ENCODE data around the gene DENND5A.
A peak's percentile ranks its signal among the peaks of the same experiment; 100 is the strongest.
"Not testable (repeated sequence)": the region's sequence is repeated elsewhere in the genome, so short reads cannot be mapped to it uniquely, and the experiment has no call there.

The DENND5A gene

GRCh38 chr11:9219115-9219514 lies 46.0 kb downstream of the DENND5A start:
- Mint-ChIP-seq H3K27me3 (no peaks in the 10 kb centered on the region), H3K36me3 (ENCODE audit: insufficient read depth) (peaks cover 2% of the 10 kb centered on the region), H3K4me3 (no peak overlapping the region), H3K9me3 (no peaks in the 10 kb centered on the region), H3K4me1 (ENCODE audit: low read depth in 2 of 2) (no peaks in the 10 kb centered on the region), H3K27ac (no peak overlapping the region)
- no peak for DNase-seq
- no peak for ATAC-seq (replicated peaks)

- no peaks in the 10 kb centered on the region for H3K36me3 Mint-ChIP-seq (ENCODE audit: insufficient read depth)
- no peak overlapping the region for H3K4me3 Mint-ChIP-seq
- no peak for ATAC-seq (replicated peaks)
- DNase-seq = no peak
- no peaks in the 10 kb centered on the region for H3K27me3 Mint-ChIP-seq
- peaks cover 0 to 4% of the 10 kb centered on the region in 2 donors for H3K4me1 Mint-ChIP-seq (ENCODE audit: low read depth in 2 of 2)
- H3K9me3 Mint-ChIP-seq = no peaks in the 10 kb centered on the region
- peak overlapping the region in 1 of 2 donors; percentile 15 for H3K27ac Mint-ChIP-seq
Measured at GRCh38 chr11:9214765-9215164, 50.4 kb downstream of the DENND5A start.

DNA sequence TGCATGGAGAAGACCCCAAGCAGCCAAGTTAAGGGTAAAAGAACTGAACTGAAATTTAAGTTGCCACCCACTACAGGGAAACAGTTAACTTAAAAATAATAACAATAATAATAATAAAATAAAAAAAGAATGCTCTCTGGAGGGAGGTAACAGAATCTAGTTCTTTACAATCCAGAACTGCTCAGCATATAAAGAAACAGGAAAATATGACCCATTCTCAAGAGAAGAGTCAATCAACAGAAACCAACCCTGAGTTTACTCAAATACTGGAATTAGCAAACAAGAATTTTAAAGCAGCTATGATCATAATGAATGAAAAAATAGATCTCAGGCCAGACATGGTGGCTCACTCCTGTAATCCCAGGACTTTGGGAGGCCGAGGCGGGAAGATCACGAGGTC lies 53.8 kb downstream of the DENND5A start:
- ATAC-seq (replicated peaks) = no peak
- no peak overlapping the region for H3K4me3 Mint-ChIP-seq

GRCh38 chr11:9210922-9211320 lies 54.2 kb downstream of the DENND5A start:
- Mint-ChIP-seq H3K27me3 (no peaks in the 10 kb centered on the region), H3K36me3 (ENCODE audit: insufficient read depth) (no peaks in the 10 kb centered on the region), H3K9me3 (no peaks in the 10 kb centered on the region), H3K27ac (no peak overlapping the region), H3K4me3 (no peak overlapping the region), H3K4me1 (ENCODE audit: low read depth in 2 of 2) (peaks cover 8 to 11% of the 10 kb centered on the region in 2 donors)
- ATAC-seq (replicated peaks) (no peak), DNase-seq (no peak)

More for the DNA sequence above, 53.8 kb downstream of the DENND5A start:
- DNase-seq = no peak
- no peaks in the 10 kb centered on the region for H3K36me3 Mint-ChIP-seq (ENCODE audit: insufficient read depth)
- no peak overlapping the region for H3K27ac Mint-ChIP-seq
- peaks cover 8 to 11% of the 10 kb centered on the region in 2 donors for H3K4me1 Mint-ChIP-seq (ENCODE audit: low read depth in 2 of 2)
- no peaks in the 10 kb centered on the region for H3K9me3 Mint-ChIP-seq
- H3K27me3 Mint-ChIP-seq = no peaks in the 10 kb centered on the region

GRCh38 chr11:9210224-9210921 lies 54.8 kb downstream of the DENND5A start:
- no peak for ATAC-seq (replicated peaks)
- H3K36me3 Mint-ChIP-seq (ENCODE audit: insufficient read depth) = no peaks in the 10 kb centered on the region
- no peaks in the 10 kb centered on the region for H3K27me3 Mint-ChIP-seq
- peaks cover 8 to 11% of the 10 kb centered on the region in 2 donors for H3K4me1 Mint-ChIP-seq (ENCODE audit: low read depth in 2 of 2)
- no peaks in the 10 kb centered on the region for H3K9me3 Mint-ChIP-seq
- no peak overlapping the region for H3K4me3 Mint-ChIP-seq
- no peak for DNase-seq
- H3K27ac Mint-ChIP-seq = no peak overlapping the region

DNA sequence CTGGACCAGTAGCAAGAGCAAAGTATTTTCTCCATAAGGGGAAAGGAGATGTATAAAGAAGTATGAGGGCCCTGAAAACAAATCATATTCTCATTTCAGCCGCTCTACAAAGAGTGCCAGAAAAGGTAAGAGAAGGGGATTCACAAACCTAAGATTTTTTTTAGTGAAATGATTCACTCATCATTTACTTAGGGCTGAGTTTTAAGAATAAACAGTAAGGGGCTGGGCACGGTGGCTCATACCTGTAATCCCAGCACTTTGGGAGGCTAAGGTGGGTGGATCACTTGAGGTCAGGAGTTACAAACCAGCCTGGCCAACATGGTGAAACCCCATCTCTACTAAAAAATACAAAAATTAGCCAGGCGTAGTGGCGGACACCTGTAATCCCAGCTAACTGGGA lies 55.5 kb downstream of the DENND5A start:
- not testable (repeated sequence) for H3K9me3 Mint-ChIP-seq; ATAC-seq (replicated peaks); DNase-seq; H3K4me3 Mint-ChIP-seq; H3K27me3 Mint-ChIP-seq; H3K36me3 Mint-ChIP-seq (ENCODE audit: insufficient read depth)
- Mint-ChIP-seq H3K27ac (peak overlapping the region; percentile 15 to 23), H3K4me1 (ENCODE audit: low read depth in 2 of 2) (peaks cover 8 to 11% of the 10 kb centered on the region in 2 donors)

DNA sequence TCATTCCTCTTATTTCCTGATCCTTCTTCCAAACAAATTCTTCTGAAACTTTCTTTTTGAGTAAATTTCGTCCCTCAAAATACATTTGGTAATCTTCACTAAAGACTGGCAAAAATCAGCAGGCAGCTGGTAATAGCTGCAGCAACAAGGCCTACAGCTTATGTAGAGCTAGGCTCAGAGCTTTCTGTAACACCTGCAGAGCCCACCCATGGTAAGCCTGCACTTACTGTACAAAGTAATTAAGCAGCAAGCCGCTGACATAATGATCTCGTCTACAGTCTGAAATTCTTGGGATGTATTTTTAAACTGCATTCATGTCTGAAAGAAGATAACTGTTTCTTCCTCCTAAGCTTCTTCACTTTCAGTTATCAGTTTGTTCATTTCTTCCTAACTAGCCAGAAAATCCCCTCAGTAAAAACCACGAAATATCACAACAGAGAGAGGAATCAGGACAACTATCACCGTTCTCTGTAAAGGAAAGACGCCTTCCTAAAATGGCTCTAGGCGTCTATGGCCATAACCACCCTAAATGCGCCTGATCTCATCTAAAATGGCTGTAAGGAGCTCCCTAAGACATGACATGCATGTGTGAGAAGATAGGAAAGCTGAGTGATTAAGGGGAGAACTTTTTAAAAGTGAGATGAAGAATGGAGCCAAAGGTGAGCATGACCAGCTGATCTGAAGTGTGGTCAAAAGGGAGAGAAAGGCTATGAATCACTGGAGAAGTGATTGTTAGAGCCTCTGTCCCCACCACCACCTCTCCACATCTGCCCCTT lies 56.2 kb downstream of the DENND5A start:
- Mint-ChIP-seq H3K27me3 (no peaks in the 10 kb centered on the region), H3K4me1 (ENCODE audit: low read depth in 2 of 2) (peaks cover 8 to 11% of the 10 kb centered on the region in 2 donors), H3K36me3 (ENCODE audit: insufficient read depth) (no peaks in the 10 kb centered on the region), H3K9me3 (no peaks in the 10 kb centered on the region), H3K27ac (peak overlapping the region; percentile 15 to 23), H3K4me3 (no peak overlapping the region)
- DNase-seq (no peak), ATAC-seq (replicated peaks) (no peak)

- ATAC-seq (replicated peaks) = no peak
- Mint-ChIP-seq H3K36me3 (ENCODE audit: insufficient read depth) (peaks cover 3% of the 10 kb centered on the region), H3K9me3 (no peaks in the 10 kb centered on the region)
Measured at GRCh38 chr11:9207229-9207628, 57.9 kb downstream of the DENND5A start.

GRCh38 chr11:9206496-9206895 lies 58.7 kb downstream of the DENND5A start:
- Mint-ChIP-seq H3K4me1 (ENCODE audit: low read depth in 2 of 2) (peaks cover 7 to 8% of the 10 kb centered on the region in 2 donors), H3K27ac (no peak overlapping the region), H3K4me3 (no peak overlapping the region), H3K27me3 (no peaks in the 10 kb centered on the region), H3K9me3 (no peaks in the 10 kb centered on the region), H3K36me3 (ENCODE audit: insufficient read depth) (peaks cover 3% of the 10 kb centered on the region)
- no peak for ATAC-seq (replicated peaks)
- no peak for DNase-seq

More at GRCh38 chr11:9207229-9207628, 57.9 kb downstream of the DENND5A start:
- no peak overlapping the region for H3K27ac Mint-ChIP-seq
- no peak for DNase-seq
- H3K27me3 Mint-ChIP-seq = no peaks in the 10 kb centered on the region
- H3K4me1 Mint-ChIP-seq (ENCODE audit: low read depth in 2 of 2) = peaks cover 8 to 11% of the 10 kb centered on the region in 2 donors
- no peak overlapping the region for H3K4me3 Mint-ChIP-seq

- H3K4me3 Mint-ChIP-seq = no peak overlapping the region
- H3K36me3 Mint-ChIP-seq (ENCODE audit: insufficient read depth) = peaks cover 3% of the 10 kb centered on the region
- DNase-seq (no peak), ATAC-seq (replicated peaks) (no peak)
- peaks cover 2% of the 10 kb centered on the region in 2 donors for H3K4me1 Mint-ChIP-seq (ENCODE audit: low read depth in 2 of 2)
- no peaks in the 10 kb centered on the region for H3K9me3 Mint-ChIP-seq
- no peaks in the 10 kb centered on the region for H3K27me3 Mint-ChIP-seq
- H3K27ac Mint-ChIP-seq = no peak overlapping the region
Measured at GRCh38 chr11:9203691-9204311, 61.3 kb downstream of the DENND5A start.

DNA sequence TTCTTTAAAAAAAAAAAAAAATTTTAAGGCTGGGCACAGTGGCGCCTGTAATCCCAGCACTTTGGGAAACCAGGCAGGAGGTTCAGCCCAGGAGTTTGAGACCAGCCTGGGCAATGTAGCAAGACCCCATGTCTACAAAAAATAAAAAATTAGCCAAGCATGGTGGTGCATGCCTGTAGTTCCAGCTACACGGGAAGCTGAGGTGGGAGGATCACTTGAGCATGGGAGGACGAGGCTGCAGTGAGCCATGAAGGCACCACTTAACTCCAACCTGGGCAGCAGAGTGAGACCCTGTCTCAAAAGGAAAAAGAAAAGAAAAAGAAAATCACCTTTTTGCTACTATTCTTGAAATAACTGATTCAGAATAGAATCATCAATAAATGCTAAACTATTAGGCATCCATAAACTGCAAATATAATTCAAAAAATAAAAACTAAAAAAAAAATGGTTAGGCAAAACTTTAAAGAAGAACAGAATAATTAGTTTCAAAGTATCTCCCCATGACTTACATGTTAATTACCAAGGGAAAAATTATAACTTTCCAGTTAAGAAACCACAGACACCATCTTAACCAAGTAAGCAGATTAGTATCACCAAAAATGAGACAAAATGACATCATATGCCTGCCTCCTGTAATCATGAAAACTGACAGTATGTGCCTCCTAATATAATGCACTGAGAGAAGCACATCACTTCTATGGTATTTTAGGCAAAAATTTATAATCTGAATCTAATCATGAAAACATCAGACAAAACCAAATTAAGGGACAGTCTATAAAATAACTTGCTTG lies 63.6 kb downstream of the DENND5A start:
- no peak for DNase-seq
- Mint-ChIP-seq H3K4me3 (no peak overlapping the region), H3K9me3 (no peaks in the 10 kb centered on the region), H3K27me3 (no peaks in the 10 kb centered on the region), H3K27ac (peak overlapping the region in 1 of 2 donors; percentile 31), H3K36me3 (ENCODE audit: insufficient read depth) (peaks cover 7% of the 10 kb centered on the region), H3K4me1 (ENCODE audit: low read depth in 2 of 2) (no peaks in the 10 kb centered on the region)
- ATAC-seq (replicated peaks) = no peak

DNA sequence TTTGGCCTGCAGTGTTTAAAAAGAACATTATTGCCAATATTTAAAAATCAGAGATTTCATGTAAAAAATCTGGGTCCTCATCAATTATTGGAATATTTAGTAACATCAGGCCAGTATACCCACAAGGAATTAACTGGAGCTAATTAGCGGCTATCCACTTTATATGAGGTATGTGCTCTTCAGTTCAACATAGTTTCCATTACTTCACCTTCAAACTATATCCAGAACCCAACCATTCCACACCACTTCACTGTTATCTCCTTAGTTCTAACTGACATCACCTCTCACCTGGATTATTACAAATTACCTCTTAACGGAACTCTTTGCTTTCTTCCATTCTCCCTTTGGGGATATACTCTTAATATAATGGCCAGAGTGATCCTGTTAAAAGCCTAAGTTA lies 64.7 kb downstream of the DENND5A start:
- no peak overlapping the region for H3K27ac Mint-ChIP-seq

DNA sequence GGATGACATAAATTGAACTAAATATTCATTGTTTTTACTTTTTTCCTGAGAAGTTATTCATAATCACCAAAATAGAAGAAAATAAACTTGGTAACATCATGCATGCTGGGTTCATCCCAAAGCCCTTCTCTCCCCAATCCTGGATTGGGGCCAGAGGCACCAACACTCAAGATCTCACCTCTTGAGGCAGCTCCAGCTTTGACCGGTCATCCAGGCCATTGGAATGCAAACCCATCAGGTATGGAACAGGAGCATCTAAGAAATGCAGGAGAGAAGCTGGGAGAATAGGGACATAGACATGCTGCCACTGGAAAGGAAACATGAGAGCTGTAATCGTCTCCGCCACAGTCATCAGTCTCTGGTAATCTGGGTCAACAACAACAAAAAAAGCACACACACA lies 71.8 kb downstream of the DENND5A start:
- Mint-ChIP-seq H3K27ac (no peak overlapping the region), H3K36me3 (ENCODE audit: insufficient read depth) (peaks cover 2% of the 10 kb centered on the region), H3K9me3 (no peaks in the 10 kb centered on the region), H3K4me3 (no peak overlapping the region), H3K4me1 (ENCODE audit: low read depth in 2 of 2) (no peaks in the 10 kb centered on the region), H3K27me3 (no peaks in the 10 kb centered on the region)
- no peak for ATAC-seq (replicated peaks)
- no peak for DNase-seq

More for the DNA sequence above, 64.7 kb downstream of the DENND5A start:
- H3K9me3 Mint-ChIP-seq = no peaks in the 10 kb centered on the region
- ATAC-seq (replicated peaks) = no peak
- no peak overlapping the region for H3K4me3 Mint-ChIP-seq
- no peak for DNase-seq
- H3K4me1 Mint-ChIP-seq (ENCODE audit: low read depth in 2 of 2) = no peaks in the 10 kb centered on the region
- H3K36me3 Mint-ChIP-seq (ENCODE audit: insufficient read depth) = peaks cover 7% of the 10 kb centered on the region
- H3K27me3 Mint-ChIP-seq = no peaks in the 10 kb centered on the region
